Measurements from ENCODE around the gene NACC2. TPM values are rescaled to one million over a fixed set of nuclear protein-coding genes. Genes with fewer than 3 reads are reported as not detected.
A peak's percentile ranks its signal among the peaks of the same experiment; 100 is the strongest.

NACC2 gene
- total RNA-seq, 1 donor from 2014 or later = 9.6 TPM

GRCh38 chr9:136026266-136026942 lies 68.7 kb downstream of the NACC2 start:
- H3K4me3 Mint-ChIP-seq (ENCODE audit: unreplicated experiment) = peak overlapping the region; percentile 69
- TF ChIP-seq, protein P1, sequence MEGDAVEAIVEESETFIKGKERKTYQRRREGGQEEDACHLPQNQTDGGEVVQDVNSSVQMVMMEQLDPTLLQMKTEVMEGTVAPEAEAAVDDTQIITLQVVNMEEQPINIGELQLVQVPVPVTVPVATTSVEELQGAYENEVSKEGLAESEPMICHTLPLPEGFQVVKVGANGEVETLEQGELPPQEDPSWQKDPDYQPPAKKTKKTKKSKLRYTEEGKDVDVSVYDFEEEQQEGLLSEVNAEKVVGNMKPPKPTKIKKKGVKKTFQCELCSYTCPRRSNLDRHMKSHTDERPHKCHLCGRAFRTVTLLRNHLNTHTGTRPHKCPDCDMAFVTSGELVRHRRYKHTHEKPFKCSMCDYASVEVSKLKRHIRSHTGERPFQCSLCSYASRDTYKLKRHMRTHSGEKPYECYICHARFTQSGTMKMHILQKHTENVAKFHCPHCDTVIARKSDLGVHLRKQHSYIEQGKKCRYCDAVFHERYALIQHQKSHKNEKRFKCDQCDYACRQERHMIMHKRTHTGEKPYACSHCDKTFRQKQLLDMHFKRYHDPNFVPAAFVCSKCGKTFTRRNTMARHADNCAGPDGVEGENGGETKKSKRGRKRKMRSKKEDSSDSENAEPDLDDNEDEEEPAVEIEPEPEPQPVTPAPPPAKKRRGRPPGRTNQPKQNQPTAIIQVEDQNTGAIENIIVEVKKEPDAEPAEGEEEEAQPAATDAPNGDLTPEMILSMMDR (IDR thresholded peaks at IDR 0.05; ENCODE audit: unreplicated experiment) = no peak
- H3K9me3 Mint-ChIP-seq (ENCODE audit: unreplicated experiment) = no peaks in the 10 kb centered on the region
- H3K4me1 Mint-ChIP-seq (ENCODE audit: unreplicated experiment) = no peaks in the 10 kb centered on the region
- no peak overlapping the region for H3K27ac Mint-ChIP-seq (ENCODE audit: unreplicated experiment)
- peaks cover 5% of the 10 kb centered on the region for H3K27me3 Mint-ChIP-seq (ENCODE audit: unreplicated experiment)
- H3K36me3 Mint-ChIP-seq (ENCODE audit: low read depth, unreplicated experiment) = peaks cover 15% of the 10 kb centered on the region
- DNase-seq (ENCODE audit: low spot score) = no peak

DNA sequence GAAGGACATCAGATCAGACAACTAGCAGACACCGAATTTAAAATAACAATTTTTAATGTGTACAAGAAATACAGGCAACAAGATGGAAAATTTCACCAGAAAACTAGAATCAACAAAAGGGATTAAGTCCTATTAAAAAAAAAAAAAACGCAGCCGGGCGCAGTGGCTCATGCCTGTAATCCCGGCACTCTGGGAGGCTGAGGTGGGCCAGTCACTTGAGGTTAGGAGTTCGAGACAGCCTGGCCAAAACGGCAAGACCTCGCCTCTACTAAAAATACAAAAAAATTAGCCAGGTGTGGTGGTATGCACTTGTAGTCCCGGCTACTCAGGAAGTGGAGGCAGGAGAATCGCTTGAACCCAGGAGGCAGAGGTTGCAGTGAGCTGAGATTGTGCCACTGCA lies 69.6 kb downstream of the NACC2 start:
- no peaks in the 10 kb centered on the region for H3K4me1 Mint-ChIP-seq (ENCODE audit: unreplicated experiment)
- TF ChIP-seq, protein P1 (IDR thresholded peaks at IDR 0.05; ENCODE audit: unreplicated experiment) = no peak
- H3K4me3 Mint-ChIP-seq (ENCODE audit: unreplicated experiment) = no peak overlapping the region
- no peaks in the 10 kb centered on the region for H3K9me3 Mint-ChIP-seq (ENCODE audit: unreplicated experiment)
- H3K27me3 Mint-ChIP-seq (ENCODE audit: unreplicated experiment) = peaks cover 5% of the 10 kb centered on the region
- H3K36me3 Mint-ChIP-seq (ENCODE audit: low read depth, unreplicated experiment) = peaks cover 18% of the 10 kb centered on the region
- no peak overlapping the region for H3K27ac Mint-ChIP-seq (ENCODE audit: unreplicated experiment)
- no peak for DNase-seq (ENCODE audit: low spot score)

GRCh38 chr9:136024696-136025316 lies 70.3 kb downstream of the NACC2 start:
- H3K4me1 Mint-ChIP-seq (ENCODE audit: unreplicated experiment) = no peaks in the 10 kb centered on the region
- DNase-seq (ENCODE audit: low spot score) = no peak
- TF ChIP-seq, protein P1 (IDR thresholded peaks at IDR 0.05; ENCODE audit: unreplicated experiment) = no peak
- H3K4me3 Mint-ChIP-seq (ENCODE audit: unreplicated experiment) = no peak overlapping the region
- peaks cover 18% of the 10 kb centered on the region for H3K36me3 Mint-ChIP-seq (ENCODE audit: low read depth, unreplicated experiment)
- H3K27ac Mint-ChIP-seq (ENCODE audit: unreplicated experiment) = no peak overlapping the region
- H3K27me3 Mint-ChIP-seq (ENCODE audit: unreplicated experiment) = peaks cover 5% of the 10 kb centered on the region
- H3K9me3 Mint-ChIP-seq (ENCODE audit: unreplicated experiment) = no peaks in the 10 kb centered on the region

DNA sequence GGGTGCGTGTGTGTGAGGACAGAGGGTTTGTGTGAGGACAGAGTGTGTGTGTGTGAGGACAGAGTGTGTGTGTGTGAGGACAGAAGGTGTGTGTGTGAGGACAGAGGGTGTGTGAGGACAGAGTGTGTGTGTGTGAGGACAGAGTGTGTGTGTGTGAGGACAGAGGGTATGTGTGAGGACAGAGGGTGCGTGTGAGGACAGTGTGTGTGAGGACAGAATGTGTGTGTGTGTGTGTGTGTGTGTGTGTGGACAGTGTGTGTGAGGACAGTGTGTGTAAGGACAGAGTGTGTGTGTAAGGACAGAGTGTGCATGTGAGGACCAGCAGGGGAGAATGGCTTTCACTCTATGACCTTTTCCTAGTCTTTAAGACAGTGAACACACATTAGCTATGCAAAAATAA lies 70.8 kb downstream of the NACC2 start:
- Mint-ChIP-seq H3K4me1 (ENCODE audit: unreplicated experiment) (no peaks in the 10 kb centered on the region), H3K27ac (ENCODE audit: unreplicated experiment) (no peak overlapping the region), H3K27me3 (ENCODE audit: unreplicated experiment) (peaks cover 5% of the 10 kb centered on the region), H3K4me3 (ENCODE audit: unreplicated experiment) (no peak overlapping the region), H3K36me3 (ENCODE audit: low read depth, unreplicated experiment) (peaks cover 18% of the 10 kb centered on the region), H3K9me3 (ENCODE audit: unreplicated experiment) (no peaks in the 10 kb centered on the region)
- DNase-seq (ENCODE audit: low spot score) = no peak
- TF ChIP-seq, protein P1 (IDR thresholded peaks at IDR 0.05; ENCODE audit: unreplicated experiment) = no peak

Data from endothelial cell (in vitro differentiated cells).